ENCODE data around the gene NPAS4.

- TF ChIP-seq EZH2 (IDR thresholded peaks at IDR 0.05; ENCODE audit: insufficient read depth, poor library complexity, severe bottlenecking): no peak
- no peak for TF ChIP-seq EZH2phosphoT487 (IDR thresholded peaks at IDR 0.05; ENCODE audit: insufficient read depth, low read depth)
These were observed 45.6 kb downstream of the NPAS4 start, which contains the start of gene PELI3 for GRCh38 chr11:66466225-66467033.
